ENCODE data around the gene NLRP6. TPM values are rescaled to one million over a fixed set of nuclear protein-coding genes. Genes with fewer than 3 reads are reported as not detected.
"Not testable (repeated sequence)": the region's sequence is repeated elsewhere in the genome, so short reads cannot be mapped to it uniquely, and the experiment has no call there.

The NLRP6 gene
- total RNA-seq, 1 experiment from 2014 or later = not detected

DNA sequence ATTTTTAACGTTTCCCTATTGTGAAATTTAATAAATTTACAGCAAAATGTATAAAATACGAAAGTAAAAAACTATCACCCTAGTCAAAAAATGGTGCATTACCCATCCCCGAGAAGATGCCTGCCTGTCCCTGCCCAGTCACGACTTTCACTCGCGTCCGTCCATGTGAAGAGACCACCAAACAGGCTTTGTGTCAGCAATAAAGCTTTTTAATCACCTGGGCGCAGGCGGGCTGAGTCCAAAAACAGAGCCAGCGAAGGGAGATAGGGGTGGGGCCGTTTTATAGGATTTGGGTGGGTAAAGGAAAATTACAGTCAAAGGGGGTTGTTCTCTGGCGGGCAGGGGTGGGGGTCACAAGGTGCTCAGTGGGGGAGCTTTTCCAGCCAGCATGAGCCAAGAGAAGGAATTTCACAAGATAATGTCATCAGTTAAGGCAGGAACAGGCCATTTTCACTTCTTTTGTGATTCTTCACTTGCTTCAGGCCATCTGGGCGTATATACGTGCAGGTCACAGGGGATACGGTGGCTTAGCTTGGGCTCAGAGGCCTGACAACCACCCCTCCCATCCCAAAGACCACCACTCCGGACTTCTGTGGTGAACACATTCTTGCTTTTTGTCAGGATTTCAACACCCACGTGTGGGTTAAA, 55.5 kb downstream of the NLRP6 start:
- not testable (repeated sequence) for DNase-seq, H3K4me3 ChIP-seq, H3K36me3 ChIP-seq, H3K27me3 ChIP-seq, H3K9me3 ChIP-seq

DNA sequence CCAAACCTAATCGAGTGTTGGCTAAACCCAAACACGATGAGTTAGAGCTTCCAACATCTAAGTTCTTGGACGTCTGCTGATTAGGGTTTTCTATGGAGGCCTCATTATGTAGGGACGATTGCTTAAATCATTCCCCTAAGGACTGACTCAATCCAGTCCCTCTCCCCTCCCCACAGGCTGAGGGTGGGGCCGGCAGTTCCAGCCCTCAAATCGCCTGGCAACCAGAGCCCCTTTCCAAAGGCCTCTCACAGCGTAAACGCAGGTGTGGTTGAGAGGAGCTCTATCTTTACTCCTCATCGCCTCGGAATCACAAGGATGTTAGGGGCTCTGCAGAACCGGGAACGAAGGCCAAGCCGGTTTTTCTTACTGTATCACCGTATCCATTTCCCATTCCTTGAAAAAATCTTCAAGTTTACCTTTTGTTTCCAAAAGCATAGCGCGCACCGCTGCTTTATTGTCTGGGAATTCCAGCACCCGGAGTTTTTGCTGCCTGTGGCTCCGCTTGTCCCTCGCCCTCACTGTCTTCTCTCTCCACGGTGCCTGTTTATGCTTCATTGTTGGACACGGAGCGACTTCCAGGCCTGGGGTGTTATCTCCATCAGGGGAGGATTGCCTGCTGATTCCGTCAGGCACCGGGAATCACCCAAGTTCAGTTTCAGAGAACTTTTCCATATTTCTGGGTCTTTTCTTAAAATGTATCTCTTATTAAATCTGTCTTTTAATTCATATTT, 56.2 kb downstream of the NLRP6 start:
- Histone ChIP-seq H3K27me3 (no peaks in the 10 kb centered on the region), H3K4me3 (no peak overlapping the region), H3K9me3 (peaks cover 6% of the 10 kb centered on the region), H3K36me3 (no peaks in the 10 kb centered on the region)
- no peak for DNase-seq

Other genes starting within 250 kb of the NLRP6 start
- gene SCGB1C1, start 85.3 kb upstream of the NLRP6 start, total RNA-seq (2014; rRNA removed; shearing (Covaris generic); ENCODE audit: low replicate concordance) = not detected in 2 replicates
- 28.2 and 29.0 TPM in 2 replicates for gene BET1L, start 71.0 kb upstream of the NLRP6 start, total RNA-seq (2014; rRNA removed; shearing (Covaris generic); ENCODE audit: low replicate concordance)
- gene RIC8A, start 70.7 kb upstream of the NLRP6 start, total RNA-seq (2014; rRNA removed; shearing (Covaris generic); ENCODE audit: low replicate concordance) = 142 and 222 TPM in 2 replicates
- gene SIRT3, start 42.1 kb upstream of the NLRP6 start, total RNA-seq (2014; rRNA removed; shearing (Covaris generic); ENCODE audit: low replicate concordance) = 15.1 and 24.9 TPM in 2 replicates
- 219 and 287 TPM in 2 replicates for gene PSMD13, start 41.4 kb upstream of the NLRP6 start, total RNA-seq (2014; rRNA removed; shearing (Covaris generic); ENCODE audit: low replicate concordance)
- 1.9 and 6.2 TPM in 2 replicates for gene PGGHG, start 10.7 kb downstream of the NLRP6 start, total RNA-seq (2014; rRNA removed; shearing (Covaris generic); ENCODE audit: low replicate concordance)
- not detected in 2 replicates for gene IFITM5, start 21.1 kb downstream of the NLRP6 start, total RNA-seq (2014; rRNA removed; shearing (Covaris generic); ENCODE audit: low replicate concordance)
- 35.8 and 50.4 TPM in 2 replicates for gene IFITM2, start 29.4 kb downstream of the NLRP6 start, total RNA-seq (2014; rRNA removed; shearing (Covaris generic); ENCODE audit: low replicate concordance)
- gene IFITM1, start 35.6 kb downstream of the NLRP6 start, total RNA-seq (2014; rRNA removed; shearing (Covaris generic); ENCODE audit: low replicate concordance) = 26.5 and 62.6 TPM in 2 replicates
- 62.7 and 85.0 TPM in 2 replicates for gene IFITM3, start 42.5 kb downstream of the NLRP6 start, total RNA-seq (2014; rRNA removed; shearing (Covaris generic); ENCODE audit: low replicate concordance)
- gene B4GALNT4, start 91.1 kb downstream of the NLRP6 start, total RNA-seq (2014; rRNA removed; shearing (Covaris generic); ENCODE audit: low replicate concordance) = 27.5 and 49.8 TPM in 2 replicates
- gene PKP3, start 115.8 kb downstream of the NLRP6 start, total RNA-seq (2014; rRNA removed; shearing (Covaris generic); ENCODE audit: low replicate concordance) = 7.6 and 24.1 TPM in 2 replicates
- 28.8 and 89.5 TPM in 2 replicates for gene SIGIRR, start 136.6 kb downstream of the NLRP6 start, total RNA-seq (2014; rRNA removed; shearing (Covaris generic); ENCODE audit: low replicate concordance)
- not detected in 2 replicates for gene ANO9, start 163.6 kb downstream of the NLRP6 start, total RNA-seq (2014; rRNA removed; shearing (Covaris generic); ENCODE audit: low replicate concordance)
- gene PTDSS2, start 171.9 kb downstream of the NLRP6 start, total RNA-seq (2014; rRNA removed; shearing (Covaris generic); ENCODE audit: low replicate concordance) = 30.2 and 43.3 TPM in 2 replicates
- gene RNH1, start 228.8 kb downstream of the NLRP6 start, total RNA-seq (2014; rRNA removed; shearing (Covaris generic); ENCODE audit: low replicate concordance) = 556 and 832 TPM in 2 replicates

Measured in MG63 (cell line).